ENCODE results near the gene PRKAB1. TPM values are rescaled to one million over a fixed set of nuclear protein-coding genes. Genes with fewer than 3 reads are reported as not detected.

Gene PRKAB1
- total RNA-seq, 4 donors from 2014 or later, result 46.0 to 151 (median 89.3) TPM

GRCh38 chr12:119710374-119710964, 42.5 kb downstream of the PRKAB1 start:
- DNase-seq, result no peak
- 91 to 97% methylated on average over 5 to 11 of the region's 11 CpGs for WGBS, 2 donors (ENCODE audit: low coverage in 1 of 2)
- intact Hi-C loops (cut with DNase I; ENCODE audit: low total_unique reads), result no loop called here

GRCh38 chr12:119710965-119711551, 43.1 kb downstream of the PRKAB1 start:
- Histone ChIP-seq H3K27me3 (no peaks in the 10 kb centered on the region), H3K9me3 (no peaks in the 10 kb centered on the region), H3K36me3 (no peaks in the 10 kb centered on the region), H3K4me3 (no peak overlapping the region), H3K27ac (no peak overlapping the region), H3K4me1 (peaks cover 0 to 3% (median 0%) of the 10 kb centered on the region in 4 donors)
- WGBS, 2 donors (ENCODE audit: low coverage in 1 of 2), result 85 to 100% methylated on average over 7 to 15 of the region's 15 CpGs
- TF ChIP-seq EP300 (IDR thresholded peaks at IDR 0.05; ENCODE audit: low read depth), result no peak
- no peak for TF ChIP-seq POLR2AphosphoS5 (IDR thresholded peaks at IDR 0.05)
- TF ChIP-seq CTCF (IDR thresholded peaks at IDR 0.05), result no peak
- no peak for TF ChIP-seq POLR2A (IDR thresholded peaks at IDR 0.05)
- in situ Hi-C loops (cut with MboI; ENCODE audit: low pct_ligation_motif_present in 1 of 4, low pct_unique_long_range_greater_than_20kb in 1 of 4, low sequenced_read_pairs in 3 of 4), result no loop called here
- intact Hi-C loops (cut with DNase I; ENCODE audit: low total_unique reads), result no loop called here
- no peak for DNase-seq

More at GRCh38 chr12:119710374-119710964, 42.5 kb downstream of the PRKAB1 start:
- Histone ChIP-seq H3K4me3 (no peak overlapping the region), H3K27ac (no peak overlapping the region), H3K36me3 (no peaks in the 10 kb centered on the region), H3K27me3 (no peaks in the 10 kb centered on the region), H3K4me1 (no peaks in the 10 kb centered on the region), H3K9me3 (no peaks in the 10 kb centered on the region)
- TF ChIP-seq CTCF (IDR thresholded peaks at IDR 0.05) (no peak), POLR2A (IDR thresholded peaks at IDR 0.05) (no peak), EP300 (IDR thresholded peaks at IDR 0.05; ENCODE audit: low read depth) (no peak), POLR2AphosphoS5 (IDR thresholded peaks at IDR 0.05) (no peak)
- in situ Hi-C loops (cut with MboI; ENCODE audit: low pct_ligation_motif_present in 1 of 4, low pct_unique_long_range_greater_than_20kb in 1 of 4, low sequenced_read_pairs in 3 of 4), result no loop called here

- Histone ChIP-seq H3K9me3 (no peaks in the 10 kb centered on the region), H3K4me1 (peaks cover 0 to 7% (median 3%) of the 10 kb centered on the region in 4 donors), H3K27me3 (no peaks in the 10 kb centered on the region), H3K4me3 (no peak overlapping the region), H3K36me3 (no peaks in the 10 kb centered on the region), H3K27ac (no peak overlapping the region)
- intact Hi-C loops (cut with DNase I; ENCODE audit: low total_unique reads) (no loop called here), in situ Hi-C loops (cut with MboI; ENCODE audit: low pct_ligation_motif_present in 1 of 4, low pct_unique_long_range_greater_than_20kb in 1 of 4, low sequenced_read_pairs in 3 of 4) (no loop called here)
- no peak for TF ChIP-seq CTCF (IDR thresholded peaks at IDR 0.05)
- no peak for TF ChIP-seq POLR2A (IDR thresholded peaks at IDR 0.05)
- TF ChIP-seq POLR2AphosphoS5 (IDR thresholded peaks at IDR 0.05), result no peak
- no peak for TF ChIP-seq EP300 (IDR thresholded peaks at IDR 0.05; ENCODE audit: low read depth)
- no peak for DNase-seq
- 99% methylated on average over 4 of the region's 4 CpGs; no CpG with 5 or more reads in 1 of the 2 donors for WGBS, 2 donors (ENCODE audit: low coverage in 1 of 2)
Observed at GRCh38 chr12:119711693-119712092, 43.8 kb downstream of the PRKAB1 start.

GRCh38 chr12:119712721-119713120, 44.8 kb downstream of the PRKAB1 start:
- Histone ChIP-seq H3K27me3 (no peaks in the 10 kb centered on the region), H3K4me1 (peaks cover 0 to 11% (median 7%) of the 10 kb centered on the region in 4 donors), H3K4me3 (no peak overlapping the region), H3K36me3 (no peaks in the 10 kb centered on the region), H3K27ac (no peak overlapping the region), H3K9me3 (no peaks in the 10 kb centered on the region)
- WGBS, 2 donors (ENCODE audit: low coverage in 1 of 2), result 92 to 95% methylated on average over 4 to 11 of the region's 11 CpGs
- intact Hi-C loops (cut with DNase I; ENCODE audit: low total_unique reads), result no loop called here
- in situ Hi-C loops (cut with MboI; ENCODE audit: low pct_ligation_motif_present in 1 of 4, low pct_unique_long_range_greater_than_20kb in 1 of 4, low sequenced_read_pairs in 3 of 4), result no loop called here
- TF ChIP-seq POLR2A (IDR thresholded peaks at IDR 0.05) (no peak), POLR2AphosphoS5 (IDR thresholded peaks at IDR 0.05) (no peak), CTCF (IDR thresholded peaks at IDR 0.05) (no peak), EP300 (IDR thresholded peaks at IDR 0.05; ENCODE audit: low read depth) (no peak)
- DNase-seq, result no peak
